ENCODE results near the gene FCN1. TPM values are rescaled to one million over a fixed set of nuclear protein-coding genes. Genes with fewer than 3 reads are reported as not detected.

Gene FCN1
- total RNA-seq, 1 experiment from 2014 or later: not detected

GRCh38 chr9:134962065-134962972, 44.6 kb upstream of the FCN1 start:
- Mint-ChIP-seq H3K27me3 (ENCODE audit: insufficient read depth, unreplicated experiment) (peaks cover 24% of the 10 kb centered on the region), H3K4me3 (ENCODE audit: unreplicated experiment) (no peak overlapping the region), H3K27ac (ENCODE audit: low read depth, unreplicated experiment) (no peak overlapping the region), H3K36me3 (ENCODE audit: insufficient read depth, unreplicated experiment) (no peaks in the 10 kb centered on the region), H3K4me1 (ENCODE audit: insufficient read depth, unreplicated experiment) (no peaks in the 10 kb centered on the region), H3K9me3 (ENCODE audit: unreplicated experiment) (no peaks in the 10 kb centered on the region)
- TF ChIP-seq, protein P1, sequence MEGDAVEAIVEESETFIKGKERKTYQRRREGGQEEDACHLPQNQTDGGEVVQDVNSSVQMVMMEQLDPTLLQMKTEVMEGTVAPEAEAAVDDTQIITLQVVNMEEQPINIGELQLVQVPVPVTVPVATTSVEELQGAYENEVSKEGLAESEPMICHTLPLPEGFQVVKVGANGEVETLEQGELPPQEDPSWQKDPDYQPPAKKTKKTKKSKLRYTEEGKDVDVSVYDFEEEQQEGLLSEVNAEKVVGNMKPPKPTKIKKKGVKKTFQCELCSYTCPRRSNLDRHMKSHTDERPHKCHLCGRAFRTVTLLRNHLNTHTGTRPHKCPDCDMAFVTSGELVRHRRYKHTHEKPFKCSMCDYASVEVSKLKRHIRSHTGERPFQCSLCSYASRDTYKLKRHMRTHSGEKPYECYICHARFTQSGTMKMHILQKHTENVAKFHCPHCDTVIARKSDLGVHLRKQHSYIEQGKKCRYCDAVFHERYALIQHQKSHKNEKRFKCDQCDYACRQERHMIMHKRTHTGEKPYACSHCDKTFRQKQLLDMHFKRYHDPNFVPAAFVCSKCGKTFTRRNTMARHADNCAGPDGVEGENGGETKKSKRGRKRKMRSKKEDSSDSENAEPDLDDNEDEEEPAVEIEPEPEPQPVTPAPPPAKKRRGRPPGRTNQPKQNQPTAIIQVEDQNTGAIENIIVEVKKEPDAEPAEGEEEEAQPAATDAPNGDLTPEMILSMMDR (IDR thresholded peaks at IDR 0.05; ENCODE audit: unreplicated experiment): no peak
- BruUV-seq (replicated peaks): no TSS peak
- DNase-seq (ENCODE audit: unreplicated experiment): no peak
- intact Hi-C loops (cut with micrococcal nuclease): no loop called here
- POLR2A ChIA-PET: no interaction called here
- CTCF ChIA-PET: no interaction called here

DNA sequence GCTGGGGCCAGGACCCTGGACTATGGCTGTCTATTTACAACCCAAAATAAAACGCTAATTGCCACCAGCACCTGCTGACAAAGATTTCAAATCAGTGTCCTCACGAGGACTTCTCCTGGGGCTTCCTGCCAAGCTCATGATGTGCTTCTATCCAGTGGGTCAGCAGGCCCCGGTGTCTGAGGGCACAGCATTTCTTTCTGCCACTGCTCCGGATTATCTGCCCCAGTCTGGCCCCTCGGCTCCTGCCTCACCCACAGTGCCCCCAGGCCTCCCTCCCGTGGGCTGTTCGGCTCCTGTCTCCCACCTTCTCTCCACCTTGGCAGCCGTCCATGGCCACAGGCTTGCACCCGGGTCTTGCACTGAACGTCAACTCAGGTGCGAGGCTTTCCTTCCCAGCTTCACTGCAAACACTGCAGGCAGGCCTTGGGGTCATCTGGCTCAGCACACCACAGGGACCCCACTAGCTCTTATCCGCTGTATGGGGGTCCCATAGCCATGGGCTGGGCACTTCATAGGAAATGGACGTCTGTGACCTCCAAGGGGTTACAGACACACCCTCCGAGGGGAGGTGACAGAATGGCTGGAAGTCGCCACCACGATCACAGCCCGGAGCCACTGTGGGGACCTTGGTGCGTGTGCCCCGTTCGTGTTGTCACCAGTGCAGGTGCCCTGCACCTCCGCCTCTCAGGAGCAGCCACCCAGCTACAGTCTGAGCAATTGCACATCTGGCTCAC, 43.8 kb upstream of the FCN1 start:
- Mint-ChIP-seq H3K36me3 (ENCODE audit: insufficient read depth, unreplicated experiment) (no peaks in the 10 kb centered on the region), H3K27me3 (ENCODE audit: insufficient read depth, unreplicated experiment) (peaks cover 24% of the 10 kb centered on the region), H3K27ac (ENCODE audit: low read depth, unreplicated experiment) (no peak overlapping the region), H3K4me3 (ENCODE audit: unreplicated experiment) (no peak overlapping the region), H3K4me1 (ENCODE audit: insufficient read depth, unreplicated experiment) (no peaks in the 10 kb centered on the region), H3K9me3 (ENCODE audit: unreplicated experiment) (no peaks in the 10 kb centered on the region)
- TF ChIP-seq, protein P1 (IDR thresholded peaks at IDR 0.05; ENCODE audit: unreplicated experiment): no peak
- BruUV-seq (replicated peaks): no TSS peak
- ChIA-PET POLR2A (no interaction called here), CTCF (no interaction called here)
- intact Hi-C loops (cut with micrococcal nuclease): no loop called here
- DNase-seq (ENCODE audit: unreplicated experiment): no peak

- TF ChIP-seq, protein P1 (IDR thresholded peaks at IDR 0.05; ENCODE audit: unreplicated experiment): no peak
- H3K9me3 Mint-ChIP-seq (ENCODE audit: unreplicated experiment): no peaks in the 10 kb centered on the region
- H3K4me3 Mint-ChIP-seq (ENCODE audit: unreplicated experiment): no peak overlapping the region
- ChIA-PET POLR2A (no interaction called here), CTCF (interaction anchor here (0.7 kb wide), 1 partner anchor 733 kb away, joined by 4 read pairs; no protein-coding TSS in a partner anchor)
- no peak for DNase-seq (ENCODE audit: unreplicated experiment)
- no TSS peak for BruUV-seq (replicated peaks)
- H3K27me3 Mint-ChIP-seq (ENCODE audit: insufficient read depth, unreplicated experiment): peaks cover 24% of the 10 kb centered on the region
- H3K4me1 Mint-ChIP-seq (ENCODE audit: insufficient read depth, unreplicated experiment): no peaks in the 10 kb centered on the region
- H3K36me3 Mint-ChIP-seq (ENCODE audit: insufficient read depth, unreplicated experiment): no peaks in the 10 kb centered on the region
- intact Hi-C loops (cut with micrococcal nuclease): no loop called here
- no peak overlapping the region for H3K27ac Mint-ChIP-seq (ENCODE audit: low read depth, unreplicated experiment)
These were observed 43.0 kb upstream of the FCN1 start for GRCh38 chr9:134960701-134961181.

GRCh38 chr9:134959971-134960310, 42.2 kb upstream of the FCN1 start:
- TF ChIP-seq, protein P1 (IDR thresholded peaks at IDR 0.05; ENCODE audit: unreplicated experiment): no peak
- no peaks in the 10 kb centered on the region for H3K36me3 Mint-ChIP-seq (ENCODE audit: insufficient read depth, unreplicated experiment)
- no peak overlapping the region for H3K27ac Mint-ChIP-seq (ENCODE audit: low read depth, unreplicated experiment)
- POLR2A ChIA-PET: no interaction called here
- CTCF ChIA-PET: no interaction called here
- H3K4me3 Mint-ChIP-seq (ENCODE audit: unreplicated experiment): no peak overlapping the region
- BruUV-seq (replicated peaks): no TSS peak
- intact Hi-C loops (cut with micrococcal nuclease): no loop called here
- no peaks in the 10 kb centered on the region for H3K4me1 Mint-ChIP-seq (ENCODE audit: insufficient read depth, unreplicated experiment)
- H3K27me3 Mint-ChIP-seq (ENCODE audit: insufficient read depth, unreplicated experiment): peaks cover 24% of the 10 kb centered on the region
- DNase-seq (ENCODE audit: unreplicated experiment): no peak
- no peaks in the 10 kb centered on the region for H3K9me3 Mint-ChIP-seq (ENCODE audit: unreplicated experiment)

All from MCF 10A (cell line).